Measurements from ENCODE around the gene ZSCAN20. TPM values are rescaled to one million over a fixed set of nuclear protein-coding genes. Genes with fewer than 3 reads are reported as not detected.

The ZSCAN20 gene
- total and polyA plus RNA-seq, 4 donors: 0.48 to 2.3 (median 1.3) TPM

DNA sequence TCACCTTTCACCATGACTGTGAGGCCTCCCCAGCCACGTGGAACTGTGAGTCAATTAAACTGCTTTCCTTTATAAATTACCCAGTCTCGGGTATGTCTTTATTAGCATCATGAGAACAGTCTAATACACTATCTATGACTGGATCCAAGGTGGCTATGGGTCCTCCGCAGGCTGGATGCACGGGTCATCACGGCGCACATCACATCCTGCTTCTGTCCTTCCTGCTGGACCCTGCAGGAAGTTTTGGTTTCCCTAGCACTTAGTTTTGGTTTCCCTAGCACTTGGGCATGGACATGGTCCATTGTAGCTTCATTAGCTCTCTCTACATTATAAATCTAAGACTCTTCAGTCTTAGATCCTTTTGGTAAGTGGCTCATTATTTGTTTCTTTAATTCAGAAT is 27.3 kb upstream of the ZSCAN20 start:
- 79% methylated on average over 6 of the region's 6 CpGs for WGBS

DNA sequence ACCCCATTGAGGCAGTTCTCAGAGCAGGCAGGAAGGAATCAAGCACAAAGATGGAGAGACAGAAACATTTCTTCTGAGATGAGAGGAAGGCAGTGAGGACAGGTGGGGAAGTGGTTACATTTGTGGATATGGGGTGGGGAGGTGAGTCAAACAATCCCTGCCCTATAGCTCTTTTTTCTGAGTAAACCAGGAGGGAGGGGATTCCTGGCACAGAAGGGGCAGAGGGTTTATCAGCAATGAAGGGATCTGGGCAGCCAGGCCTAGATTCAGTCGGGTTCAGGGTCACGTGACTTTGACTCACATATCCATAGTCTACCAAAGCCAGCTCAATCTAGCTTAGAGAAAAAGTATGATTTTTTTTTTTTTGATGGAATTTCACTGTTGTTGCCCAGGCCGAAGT is 25.9 kb upstream of the ZSCAN20 start:
- Histone ChIP-seq H3K4me3 (ENCODE audit: low read depth in 1 of 3, low read length in 3 of 3) (no peak overlapping the region), H3K9me3 (ENCODE audit: control insufficient read depth in 4 of 4, low read length in 3 of 4) (no peaks in the 10 kb centered on the region), H3K27me3 (ENCODE audit: control insufficient read depth in 4 of 4, insufficient read depth in 4 of 4, low read length in 3 of 4) (no peaks in the 10 kb centered on the region), H3K27ac (ENCODE audit: low read depth in 1 of 2, low read length in 2 of 2) (no peak overlapping the region), H3K36me3 (ENCODE audit: control insufficient read depth in 4 of 4, insufficient read depth in 3 of 4, low read depth in 1 of 4, low read length in 3 of 4) (no peaks in the 10 kb centered on the region), H3K4me1 (ENCODE audit: control insufficient read depth in 4 of 4, insufficient read depth in 4 of 4, low read length in 3 of 4) (no peaks in the 10 kb centered on the region), H3K9ac (ENCODE audit: low read depth in 1 of 2, low read length in 2 of 2) (no peak overlapping the region)
- WGBS: 87% methylated on average over 3 of the region's 3 CpGs
- no peak for TF ChIP-seq FOXA1 (IDR thresholded peaks at IDR 0.05)
- no peak for TF ChIP-seq RXRA (IDR thresholded peaks at IDR 0.05)
- TF ChIP-seq SP1 (IDR thresholded peaks at IDR 0.05): no peak
- TF ChIP-seq, protein P1, sequence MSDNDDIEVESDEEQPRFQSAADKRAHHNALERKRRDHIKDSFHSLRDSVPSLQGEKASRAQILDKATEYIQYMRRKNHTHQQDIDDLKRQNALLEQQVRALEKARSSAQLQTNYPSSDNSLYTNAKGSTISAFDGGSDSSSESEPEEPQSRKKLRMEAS (IDR thresholded peaks at IDR 0.05): no peak
- no peak for DNase-seq (ENCODE audit: low spot score)

More for the DNA sequence above, 27.3 kb upstream of the ZSCAN20 start:
- TF ChIP-seq, protein P1 (IDR thresholded peaks at IDR 0.05): no peak
- TF ChIP-seq, protein P2, sequence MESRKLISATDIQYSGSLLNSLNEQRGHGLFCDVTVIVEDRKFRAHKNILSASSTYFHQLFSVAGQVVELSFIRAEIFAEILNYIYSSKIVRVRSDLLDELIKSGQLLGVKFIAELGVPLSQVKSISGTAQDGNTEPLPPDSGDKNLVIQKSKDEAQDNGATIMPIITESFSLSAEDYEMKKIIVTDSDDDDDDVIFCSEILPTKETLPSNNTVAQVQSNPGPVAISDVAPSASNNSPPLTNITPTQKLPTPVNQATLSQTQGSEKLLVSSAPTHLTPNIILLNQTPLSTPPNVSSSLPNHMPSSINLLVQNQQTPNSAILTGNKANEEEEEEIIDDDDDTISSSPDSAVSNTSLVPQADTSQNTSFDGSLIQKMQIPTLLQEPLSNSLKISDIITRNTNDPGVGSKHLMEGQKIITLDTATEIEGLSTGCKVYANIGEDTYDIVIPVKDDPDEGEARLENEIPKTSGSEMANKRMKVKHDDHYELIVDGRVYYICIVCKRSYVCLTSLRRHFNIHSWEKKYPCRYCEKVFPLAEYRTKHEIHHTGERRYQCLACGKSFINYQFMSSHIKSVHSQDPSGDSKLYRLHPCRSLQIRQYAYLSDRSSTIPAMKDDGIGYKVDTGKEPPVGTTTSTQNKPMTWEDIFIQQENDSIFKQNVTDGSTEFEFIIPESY (IDR thresholded peaks at IDR 0.05): no peak
- TF ChIP-seq YY1 (IDR thresholded peaks at IDR 0.05) (no peak), HNF4A (conservative IDR thresholded peaks at IDR 0.05) (no peak), EGR1 (IDR thresholded peaks at IDR 0.05; ENCODE audit: low read depth in 2 of 2) (no peak), SP1 (IDR thresholded peaks at IDR 0.05) (no peak), GABPA (IDR thresholded peaks at IDR 0.05 in 1 of 2, conservative IDR thresholded peaks at IDR 0.05 in 1 of 2) (no peak), RXRA (IDR thresholded peaks at IDR 0.05) (no peak), FOXA2 (IDR thresholded peaks at IDR 0.05) (no peak), JUND (IDR thresholded peaks at IDR 0.05) (no peak), TAF1 (conservative IDR thresholded peaks at IDR 0.05) (no peak)
- TF ChIP-seq, protein P3, sequence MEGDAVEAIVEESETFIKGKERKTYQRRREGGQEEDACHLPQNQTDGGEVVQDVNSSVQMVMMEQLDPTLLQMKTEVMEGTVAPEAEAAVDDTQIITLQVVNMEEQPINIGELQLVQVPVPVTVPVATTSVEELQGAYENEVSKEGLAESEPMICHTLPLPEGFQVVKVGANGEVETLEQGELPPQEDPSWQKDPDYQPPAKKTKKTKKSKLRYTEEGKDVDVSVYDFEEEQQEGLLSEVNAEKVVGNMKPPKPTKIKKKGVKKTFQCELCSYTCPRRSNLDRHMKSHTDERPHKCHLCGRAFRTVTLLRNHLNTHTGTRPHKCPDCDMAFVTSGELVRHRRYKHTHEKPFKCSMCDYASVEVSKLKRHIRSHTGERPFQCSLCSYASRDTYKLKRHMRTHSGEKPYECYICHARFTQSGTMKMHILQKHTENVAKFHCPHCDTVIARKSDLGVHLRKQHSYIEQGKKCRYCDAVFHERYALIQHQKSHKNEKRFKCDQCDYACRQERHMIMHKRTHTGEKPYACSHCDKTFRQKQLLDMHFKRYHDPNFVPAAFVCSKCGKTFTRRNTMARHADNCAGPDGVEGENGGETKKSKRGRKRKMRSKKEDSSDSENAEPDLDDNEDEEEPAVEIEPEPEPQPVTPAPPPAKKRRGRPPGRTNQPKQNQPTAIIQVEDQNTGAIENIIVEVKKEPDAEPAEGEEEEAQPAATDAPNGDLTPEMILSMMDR (IDR thresholded peaks at IDR 0.05; ENCODE audit: low read depth, low read length, missing input control): no peak
- TF ChIP-seq, protein P4, sequence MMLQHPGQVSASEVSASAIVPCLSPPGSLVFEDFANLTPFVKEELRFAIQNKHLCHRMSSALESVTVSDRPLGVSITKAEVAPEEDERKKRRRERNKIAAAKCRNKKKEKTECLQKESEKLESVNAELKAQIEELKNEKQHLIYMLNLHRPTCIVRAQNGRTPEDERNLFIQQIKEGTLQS (IDR thresholded peaks at IDR 0.05): no peak
- TF ChIP-seq, protein P5, sequence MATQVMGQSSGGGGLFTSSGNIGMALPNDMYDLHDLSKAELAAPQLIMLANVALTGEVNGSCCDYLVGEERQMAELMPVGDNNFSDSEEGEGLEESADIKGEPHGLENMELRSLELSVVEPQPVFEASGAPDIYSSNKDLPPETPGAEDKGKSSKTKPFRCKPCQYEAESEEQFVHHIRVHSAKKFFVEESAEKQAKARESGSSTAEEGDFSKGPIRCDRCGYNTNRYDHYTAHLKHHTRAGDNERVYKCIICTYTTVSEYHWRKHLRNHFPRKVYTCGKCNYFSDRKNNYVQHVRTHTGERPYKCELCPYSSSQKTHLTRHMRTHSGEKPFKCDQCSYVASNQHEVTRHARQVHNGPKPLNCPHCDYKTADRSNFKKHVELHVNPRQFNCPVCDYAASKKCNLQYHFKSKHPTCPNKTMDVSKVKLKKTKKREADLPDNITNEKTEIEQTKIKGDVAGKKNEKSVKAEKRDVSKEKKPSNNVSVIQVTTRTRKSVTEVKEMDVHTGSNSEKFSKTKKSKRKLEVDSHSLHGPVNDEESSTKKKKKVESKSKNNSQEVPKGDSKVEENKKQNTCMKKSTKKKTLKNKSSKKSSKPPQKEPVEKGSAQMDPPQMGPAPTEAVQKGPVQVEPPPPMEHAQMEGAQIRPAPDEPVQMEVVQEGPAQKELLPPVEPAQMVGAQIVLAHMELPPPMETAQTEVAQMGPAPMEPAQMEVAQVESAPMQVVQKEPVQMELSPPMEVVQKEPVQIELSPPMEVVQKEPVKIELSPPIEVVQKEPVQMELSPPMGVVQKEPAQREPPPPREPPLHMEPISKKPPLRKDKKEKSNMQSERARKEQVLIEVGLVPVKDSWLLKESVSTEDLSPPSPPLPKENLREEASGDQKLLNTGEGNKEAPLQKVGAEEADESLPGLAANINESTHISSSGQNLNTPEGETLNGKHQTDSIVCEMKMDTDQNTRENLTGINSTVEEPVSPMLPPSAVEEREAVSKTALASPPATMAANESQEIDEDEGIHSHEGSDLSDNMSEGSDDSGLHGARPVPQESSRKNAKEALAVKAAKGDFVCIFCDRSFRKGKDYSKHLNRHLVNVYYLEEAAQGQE (IDR thresholded peaks at IDR 0.05): no peak
- no peak for DNase-seq (ENCODE audit: low spot score)
- Histone ChIP-seq H3K27me3 (ENCODE audit: control insufficient read depth in 4 of 4, insufficient read depth in 4 of 4, low read length in 3 of 4) (no peaks in the 10 kb centered on the region), H3K9me3 (ENCODE audit: control insufficient read depth in 4 of 4, low read length in 3 of 4) (no peaks in the 10 kb centered on the region), H3K4me3 (ENCODE audit: low read depth in 1 of 3, low read length in 3 of 3) (no peak overlapping the region), H3K27ac (ENCODE audit: low read depth in 1 of 2, low read length in 2 of 2) (no peak overlapping the region), H3K9ac (ENCODE audit: low read depth in 1 of 2, low read length in 2 of 2) (no peak overlapping the region), H3K4me1 (ENCODE audit: control insufficient read depth in 4 of 4, insufficient read depth in 4 of 4, low read length in 3 of 4) (no peaks in the 10 kb centered on the region), H3K36me3 (ENCODE audit: control insufficient read depth in 4 of 4, insufficient read depth in 3 of 4, low read depth in 1 of 4, low read length in 3 of 4) (no peaks in the 10 kb centered on the region)

Data from liver (tissue), 9 donors.